ENCODE data around the gene ELOVL3.

Gene ELOVL3

DNA sequence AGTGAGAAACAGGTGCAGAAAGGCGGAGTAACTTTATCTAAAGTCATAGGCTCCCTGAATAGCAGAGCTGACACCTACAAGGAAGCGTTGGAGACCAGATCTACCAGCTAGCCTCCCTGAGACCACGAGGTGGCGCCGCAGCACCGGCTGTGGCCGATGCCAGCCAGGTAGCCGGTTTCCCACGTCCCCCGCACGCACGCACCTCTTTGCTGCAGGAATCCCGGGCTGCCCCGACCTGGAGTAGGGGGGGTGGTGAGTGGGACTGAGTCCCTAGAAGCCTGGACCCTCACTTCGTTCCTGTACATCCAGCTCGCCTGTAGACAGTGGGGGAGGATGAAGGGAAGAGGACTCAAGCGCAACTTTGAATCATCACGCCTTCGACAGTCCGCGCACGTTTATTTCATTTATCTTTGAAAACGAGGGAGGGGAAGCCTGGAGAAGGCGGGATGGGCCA, 3.7 kb downstream of the ELOVL3 start:
- Histone ChIP-seq H3F3A (ENCODE audit: insufficient read depth) (no peaks in the 10 kb centered on the region), H2AFZ (ENCODE audit: low read depth, low read length, severe bottlenecking) (peak overlapping the region; percentile 63), H3K27ac (ENCODE audit: low read depth, low read length) (no peak overlapping the region), H3K4me2 (ENCODE audit: low read depth, low read length, poor library complexity, severe bottlenecking) (peak overlapping the region; percentile 46), H3K36me3 (ENCODE audit: low read length) (no peaks in the 10 kb centered on the region), H3K9me3 (ENCODE audit: insufficient read depth, low read length) (no peaks in the 10 kb centered on the region), H3K9me2 (replicated peaks; ENCODE audit: insufficient read depth, low read length) (no peaks in the 10 kb centered on the region), H4K20me1 (ENCODE audit: low read depth, low read length) (no peaks in the 10 kb centered on the region), H3K4me3 (ENCODE audit: insufficient read depth, low read length, poor library complexity, severe bottlenecking) (no peak overlapping the region), H3K27me3 (ENCODE audit: low read length) (no peaks in the 10 kb centered on the region), H3K79me2 (ENCODE audit: insufficient read depth, low read length) (no peaks in the 10 kb centered on the region), H3K9ac (ENCODE audit: low read length) (no peak overlapping the region; the same call in 1 of the 2 replicates)
- TF ChIP-seq EZH2phosphoT487 (conservative IDR thresholded peaks at IDR 0.05; ENCODE audit: low read length), result no peak
- TF ChIP-seq, protein P1, sequence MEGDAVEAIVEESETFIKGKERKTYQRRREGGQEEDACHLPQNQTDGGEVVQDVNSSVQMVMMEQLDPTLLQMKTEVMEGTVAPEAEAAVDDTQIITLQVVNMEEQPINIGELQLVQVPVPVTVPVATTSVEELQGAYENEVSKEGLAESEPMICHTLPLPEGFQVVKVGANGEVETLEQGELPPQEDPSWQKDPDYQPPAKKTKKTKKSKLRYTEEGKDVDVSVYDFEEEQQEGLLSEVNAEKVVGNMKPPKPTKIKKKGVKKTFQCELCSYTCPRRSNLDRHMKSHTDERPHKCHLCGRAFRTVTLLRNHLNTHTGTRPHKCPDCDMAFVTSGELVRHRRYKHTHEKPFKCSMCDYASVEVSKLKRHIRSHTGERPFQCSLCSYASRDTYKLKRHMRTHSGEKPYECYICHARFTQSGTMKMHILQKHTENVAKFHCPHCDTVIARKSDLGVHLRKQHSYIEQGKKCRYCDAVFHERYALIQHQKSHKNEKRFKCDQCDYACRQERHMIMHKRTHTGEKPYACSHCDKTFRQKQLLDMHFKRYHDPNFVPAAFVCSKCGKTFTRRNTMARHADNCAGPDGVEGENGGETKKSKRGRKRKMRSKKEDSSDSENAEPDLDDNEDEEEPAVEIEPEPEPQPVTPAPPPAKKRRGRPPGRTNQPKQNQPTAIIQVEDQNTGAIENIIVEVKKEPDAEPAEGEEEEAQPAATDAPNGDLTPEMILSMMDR (IDR thresholded peaks at IDR 0.05; ENCODE audit: insufficient read depth, low read length, poor library complexity, severe bottlenecking), result peak; percentile 80

DNA sequence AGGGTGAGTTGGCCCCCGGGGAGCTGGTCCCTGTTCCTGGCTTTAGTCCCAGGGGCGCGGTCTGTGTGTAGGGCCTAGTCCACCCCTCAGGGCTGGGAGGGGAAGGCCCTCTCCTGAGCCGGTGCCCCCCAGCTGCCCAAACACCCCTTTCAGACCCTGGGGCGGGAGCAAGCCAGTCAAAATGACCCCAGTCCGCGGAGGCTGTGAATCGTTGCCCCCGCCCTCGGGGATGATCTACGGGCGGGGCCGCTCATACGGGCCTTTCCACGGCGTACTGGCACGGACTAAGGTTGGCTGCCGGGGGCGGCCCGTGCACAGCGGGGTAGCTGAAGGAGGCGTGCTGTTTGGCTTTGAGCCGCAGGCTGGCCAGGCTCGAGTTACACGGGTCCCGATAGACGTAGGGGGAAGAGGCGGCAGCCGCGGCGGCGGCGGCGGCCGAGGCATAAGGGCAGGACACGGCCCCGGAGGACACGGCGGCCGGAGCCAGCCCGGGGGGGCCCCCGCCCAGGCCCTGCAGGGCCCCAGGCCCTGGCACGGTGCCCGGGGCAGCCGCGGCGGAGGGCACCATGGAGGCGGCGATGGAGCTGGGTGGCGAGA, 4.3 kb downstream of the ELOVL3 start:
- Histone ChIP-seq H3K4me2 (ENCODE audit: low read depth, low read length, poor library complexity, severe bottlenecking) (peak overlapping the region; percentile 46), H2AFZ (ENCODE audit: low read depth, low read length, severe bottlenecking) (no peak overlapping the region), H3K27me3 (ENCODE audit: low read length) (no peaks in the 10 kb centered on the region), H3K27ac (ENCODE audit: low read depth, low read length) (no peak overlapping the region), H3F3A (ENCODE audit: insufficient read depth) (no peaks in the 10 kb centered on the region), H3K4me3 (ENCODE audit: insufficient read depth, low read length, poor library complexity, severe bottlenecking) (no peak overlapping the region), H3K9ac (ENCODE audit: low read length) (no peak overlapping the region), H3K79me2 (ENCODE audit: insufficient read depth, low read length) (no peaks in the 10 kb centered on the region), H3K9me2 (replicated peaks; ENCODE audit: insufficient read depth, low read length) (no peaks in the 10 kb centered on the region), H4K20me1 (ENCODE audit: low read depth, low read length) (no peaks in the 10 kb centered on the region), H3K9me3 (ENCODE audit: insufficient read depth, low read length) (no peaks in the 10 kb centered on the region), H3K36me3 (ENCODE audit: low read length) (no peaks in the 10 kb centered on the region)
- TF ChIP-seq EZH2phosphoT487 (conservative IDR thresholded peaks at IDR 0.05; ENCODE audit: low read length), result no peak
- TF ChIP-seq, protein P1 (IDR thresholded peaks at IDR 0.05; ENCODE audit: insufficient read depth, low read length, poor library complexity, severe bottlenecking), result no peak

DNA sequence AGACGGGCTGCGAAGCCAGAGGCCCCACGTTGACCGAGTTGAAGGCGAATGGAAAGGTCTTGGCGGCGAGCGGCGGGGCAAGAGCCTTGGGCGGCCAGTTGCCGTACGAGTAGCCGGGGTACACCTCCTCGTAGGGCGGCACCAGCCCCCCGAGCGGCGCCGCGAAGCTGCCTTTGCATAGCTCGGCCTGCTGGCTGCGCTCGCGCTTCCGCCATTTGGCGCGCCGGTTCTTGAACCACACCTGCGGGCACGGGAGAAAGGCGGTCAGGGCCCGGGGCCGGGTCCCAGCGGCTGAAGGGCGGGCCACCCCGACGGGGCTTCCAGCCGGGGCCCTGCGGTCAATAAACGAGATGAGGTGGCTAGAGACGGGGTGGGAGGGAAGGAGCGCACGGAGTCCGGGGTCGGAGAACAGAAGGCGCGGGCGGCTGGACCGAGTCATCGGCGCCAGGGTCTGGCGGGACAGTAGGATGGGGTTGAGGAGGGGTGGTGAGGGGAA, 4.8 kb downstream of the ELOVL3 start:
- no peak overlapping the region for H3K4me2 ChIP-seq (ENCODE audit: low read depth, low read length, poor library complexity, severe bottlenecking)
- H3K36me3 ChIP-seq (ENCODE audit: low read length), result no peaks in the 10 kb centered on the region
- no peak overlapping the region for H3K27ac ChIP-seq (ENCODE audit: low read depth, low read length)
- H3F3A ChIP-seq (ENCODE audit: insufficient read depth), result no peaks in the 10 kb centered on the region
- H4K20me1 ChIP-seq (ENCODE audit: low read depth, low read length), result no peaks in the 10 kb centered on the region
- H3K9me3 ChIP-seq (ENCODE audit: insufficient read depth, low read length), result no peaks in the 10 kb centered on the region
- H3K79me2 ChIP-seq (ENCODE audit: insufficient read depth, low read length), result no peaks in the 10 kb centered on the region
- H3K9me2 ChIP-seq (replicated peaks; ENCODE audit: insufficient read depth, low read length), result no peaks in the 10 kb centered on the region
- no peak for TF ChIP-seq EZH2phosphoT487 (conservative IDR thresholded peaks at IDR 0.05; ENCODE audit: low read length)
- TF ChIP-seq, protein P1 (IDR thresholded peaks at IDR 0.05; ENCODE audit: insufficient read depth, low read length, poor library complexity, severe bottlenecking), result no peak
- no peaks in the 10 kb centered on the region for H3K27me3 ChIP-seq (ENCODE audit: low read length)
- H3K4me3 ChIP-seq (ENCODE audit: insufficient read depth, low read length, poor library complexity, severe bottlenecking), result no peak overlapping the region
- no peak overlapping the region for H2AFZ ChIP-seq (ENCODE audit: low read depth, low read length, severe bottlenecking)
- H3K9ac ChIP-seq (ENCODE audit: low read length), result no peak overlapping the region
